Regular cardiac myocyte (primary cell): ENCODE measurements around the gene BRK1. TPM values are rescaled to one million over a fixed set of nuclear protein-coding genes. Genes with fewer than 3 reads are reported as not detected.

Source experiments
- total RNA-seq: library from RNA; depleted of rRNA; stranded (reverse); fragments of >200 nt; gene quantifications from 2 replicates; pipeline ENCODE4 v1.2.3, GENCODE V29; 2014

Gene BRK1
- 126 and 153 TPM in 2 replicates for total RNA-seq

GRCh38 chr3:10115326-10116137, at the start of gene BRK1:
Gene BRK1, plus strand, starts transcription at chr3:10115675. Its CDS starts 27 bp downstream, at chr3:10115702.

GRCh38 chr3:10108091-10108490, 7.4 kb upstream of the BRK1 start, which contains the start of gene FANCD2OS:
Gene FANCD2OS, minus strand, starts transcription at chr3:10108255. Its CDS starts 3,481 bp downstream, at chr3:10104774.

GRCh38 chr3:10164546-10165393, 49.3 kb downstream of the BRK1 start, which contains the start of gene IRAK2:
Gene IRAK2, plus strand, starts transcription at chr3:10164919. Its CDS starts 36 bp downstream, at chr3:10164955.

Other genes with a start within 250 kb of the BRK1 start
- under 0.01 TPM in 1 of 2 replicates, not detected in the other for gene CIDEC, start 235.4 kb upstream of the BRK1 start, total RNA-seq
- gene JAGN1, start 225.1 kb upstream of the BRK1 start, total RNA-seq, result 27.3 and 38.3 TPM in 2 replicates
- gene IL17RE, start 212.8 kb upstream of the BRK1 start, total RNA-seq, result 0.56 and 1.2 TPM in 2 replicates
- gene IL17RC, start 198.6 kb upstream of the BRK1 start, total RNA-seq, result 24.5 and 27.6 TPM in 2 replicates
- 23.6 and 77.0 TPM in 2 replicates for gene CRELD1, start 181.8 kb upstream of the BRK1 start, total RNA-seq
- 1.2 and 2.0 TPM in 2 replicates for gene PRRT3, start 163.3 kb upstream of the BRK1 start, total RNA-seq
- gene EMC3, start 128.8 kb upstream of the BRK1 start, total RNA-seq, result 53.9 and 58.3 TPM in 2 replicates
- 6.2 and 31.2 TPM in 2 replicates for gene FANCD2, start 89.2 kb upstream of the BRK1 start, total RNA-seq
- gene FANCD2OS, start 7.4 kb upstream of the BRK1 start, total RNA-seq, result not detected in 2 replicates
- gene VHL, start 26.1 kb downstream of the BRK1 start, total RNA-seq, result 31.9 and 42.2 TPM in 2 replicates
- gene IRAK2, start 49.2 kb downstream of the BRK1 start, total RNA-seq, result 8.1 and 10.4 TPM in 2 replicates
- 9.0 and 19.0 TPM in 2 replicates for gene TATDN2, start 132.8 kb downstream of the BRK1 start, total RNA-seq
- gene GHRL, start 177.3 kb downstream of the BRK1 start, total RNA-seq, result not detected in 2 replicates
- 257 and 467 TPM in 2 replicates for gene SEC13, start 205.4 kb downstream of the BRK1 start, total RNA-seq